NCI-H748 (cell line): Measurements from ENCODE around the gene CAMKK1.

ENCODE experiments used
- DNase-seq: peaks from one replicate; lab custom pipeline; 2025; ENCODE audit not compliant: unreplicated experiment; lab: John Stamatoyannopoulos, UW

Gene CAMKK1

GRCh38 chr17:3897731-3898130 lies 4.9 kb upstream of the CAMKK1 start:
- no peak for DNase-seq

GRCh38 chr17:3896968-3897235 lies 4.0 kb upstream of the CAMKK1 start:
- no peak for DNase-seq

GRCh38 chr17:3896108-3896967 lies 3.5 kb upstream of the CAMKK1 start:
- no peak for DNase-seq

GRCh38 chr17:3895354-3895753 lies 2.5 kb upstream of the CAMKK1 start:
- no peak for DNase-seq

GRCh38 chr17:3894911-3895343 lies 2.1 kb upstream of the CAMKK1 start:
- DNase-seq = no peak

- no peak for DNase-seq
Observed at GRCh38 chr17:3894188-3894587, 1.3 kb upstream of the CAMKK1 start.

GRCh38 chr17:3893720-3894116 lies 865 bp upstream of the CAMKK1 start:
- DNase-seq = no peak

- DNase-seq = peak; percentile 85
Observed at GRCh38 chr17:3892095-3892998, 506 bp downstream of the CAMKK1 start.

- DNase-seq = no peak
Observed at GRCh38 chr17:3891626-3892094, 1.2 kb downstream of the CAMKK1 start.

GRCh38 chr17:3890878-3891219 lies 2.0 kb downstream of the CAMKK1 start:
- DNase-seq = no peak

- DNase-seq = no peak
Observed at GRCh38 chr17:3890082-3890877, 2.6 kb downstream of the CAMKK1 start.

GRCh38 chr17:3889325-3890012 lies 3.4 kb downstream of the CAMKK1 start:
- DNase-seq = no peak

- DNase-seq = peak; percentile 51
Observed at GRCh38 chr17:3888343-3889171, 4.3 kb downstream of the CAMKK1 start.

GRCh38 chr17:3887804-3888203 lies 5.0 kb downstream of the CAMKK1 start:
- DNase-seq = peak; percentile 31

GRCh38 chr17:3887394-3887793 lies 5.5 kb downstream of the CAMKK1 start:
- DNase-seq = no peak

- no peak for DNase-seq
Observed at GRCh38 chr17:3886776-3887175, 6.1 kb downstream of the CAMKK1 start.

- DNase-seq = no peak
Observed at GRCh38 chr17:3885970-3886369, 6.9 kb downstream of the CAMKK1 start.

GRCh38 chr17:3885271-3885670 lies 7.6 kb downstream of the CAMKK1 start:
- no peak for DNase-seq

- no peak for DNase-seq
Observed at GRCh38 chr17:3884188-3884587, 8.7 kb downstream of the CAMKK1 start.

GRCh38 chr17:3882276-3882675 lies 10.6 kb downstream of the CAMKK1 start:
- DNase-seq = no peak
